Prostate gland (tissue), 2 donors: ENCODE data around the gene SIX2. TPM values are rescaled to one million over a fixed set of nuclear protein-coding genes. Genes with fewer than 3 reads are reported as not detected.

Source experiments
- DNase-seq: peaks from one replicate; pipeline ENCODE4 v3.0.0-alpha.2; 2019; ENCODE audit warnings: low spot score
- H3K27ac ChIP-seq, 2 donors: fragments of 200-600 bp; sonication (generic); 2 replicates each; pipeline ENCODE4 v1.5.1; 2017 to 2019
- H3K27me3 ChIP-seq: fragments of 200-600 bp; sonication (generic); replicated peaks from 2 replicates; pipeline ENCODE4 v1.5.1; 2019; ENCODE audit not compliant: insufficient read depth
- H3K36me3 ChIP-seq, 2 donors: fragments of 200-600 bp; sonication (generic); 1 replicate in 1 of 2; 2 replicates in 1 of 2; pipeline versions ENCODE4 v1.5.1 to v1.8.1; 2017 to 2019
- H3K4me1 ChIP-seq: fragments of 200-600 bp; sonication (generic); replicated peaks from 2 replicates; pipeline ENCODE4 v1.5.1; 2019
- H3K4me3 ChIP-seq, 2 donors: fragments of 200-600 bp; sonication (generic); 2 replicates each; pipeline ENCODE4 v1.5.1; 2017 to 2019
- H3K9me3 ChIP-seq: fragments of 200-600 bp; sonication (generic); 2 replicates; pipeline ENCODE4 v1.5.1; 2017
- CTCF ChIP-seq, 4 experiments: fragments of 200-600 bp in 2 of 4; fragments of 450-650 bp in 2 of 4; sonication (generic) in 2 of 4; IDR thresholded peaks; 1 replicate in 3 of 4; 2 replicates in 1 of 4; pipeline ENCODE4 v1.5.1; 2016 to 2019; ENCODE audit warnings: antibody characterized with exemption in 4 of 4, mild to moderate bottlenecking in 2 of 4, moderate library complexity in 2 of 4
- POLR2A ChIP-seq: fragments of 450-650 bp; IDR thresholded peaks from one replicate; pipeline ENCODE4 v1.6.1; 2016; ENCODE audit warnings: antibody characterized with exemption, mild to moderate bottlenecking
- POLR2AphosphoS5 ChIP-seq: sonication (generic); formaldehyde crosslinking; IDR thresholded peaks from one replicate; pipeline ENCODE4 v1.6.1; 2017; ENCODE audit warnings: antibody characterized with exemption
- WGBS: methylation state at CpG from one replicate; pipeline ENCODE4 v1.1.5; 2018; 5-methylcytosine and 5-hydroxymethylcytosine counted together
- intact Hi-C: fragments of 100-400 bp; cut with DNase I; formaldehyde crosslinking; loops from one replicate; pipeline ENCODE4 v1.14.2; 2022
- total RNA-seq, 2 donors: library from RNA; depleted of rRNA; stranded (reverse); fragments of >200 nt; gene quantifications; one replicate each; pipeline ENCODE4 v1.1.0, GENCODE V29; 2016

SIX2 gene
- total RNA-seq, 2 donors from 2014 or later: 1.8 to 5.1 TPM

DNA sequence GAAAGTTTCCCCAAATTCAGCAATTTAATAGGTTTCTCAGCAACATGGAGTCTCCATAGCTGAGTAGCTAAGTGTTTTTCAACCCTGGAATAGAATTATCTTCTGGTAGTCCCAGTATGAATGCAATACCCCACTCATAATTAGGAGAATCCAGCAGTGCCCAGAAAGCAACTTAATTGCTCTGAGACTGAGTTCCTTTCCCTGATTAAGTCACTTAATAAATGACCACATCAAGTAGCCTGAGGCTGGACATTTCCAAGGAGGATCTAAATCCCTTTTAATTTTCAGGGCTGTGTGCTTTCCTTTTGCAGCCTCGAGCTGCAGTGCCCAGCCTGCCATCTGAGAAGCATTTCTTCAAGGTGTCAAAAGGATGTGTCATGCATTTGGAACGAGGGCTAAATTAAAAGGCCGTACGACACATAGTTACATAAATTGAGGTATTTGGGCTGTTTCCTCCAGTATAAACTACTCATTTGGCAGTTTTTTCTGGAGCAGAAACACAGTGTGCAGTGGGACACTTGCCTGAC is 17.7 kb upstream of the SIX2 start:
- Histone ChIP-seq H3K4me3 (no peak overlapping the region), H3K4me1 (no peaks in the 10 kb centered on the region), H3K27me3 (no peaks in the 10 kb centered on the region), H3K36me3 (no peaks in the 10 kb centered on the region), H3K9me3 (no peaks in the 10 kb centered on the region), H3K27ac (no peak overlapping the region)
- no peak for DNase-seq
- TF ChIP-seq CTCF (IDR thresholded peaks at IDR 0.05): no peak
- TF ChIP-seq POLR2A: no peak
- TF ChIP-seq POLR2AphosphoS5: no peak
- intact Hi-C loops: no loop called here
- WGBS: 83% methylated on average over 4 of the region's 4 CpGs

- no peak for DNase-seq
- Histone ChIP-seq H3K4me1 (no peaks in the 10 kb centered on the region), H3K36me3 (no peaks in the 10 kb centered on the region), H3K9me3 (no peaks in the 10 kb centered on the region), H3K27me3 (no peaks in the 10 kb centered on the region), H3K27ac (no peak overlapping the region), H3K4me3 (no peak overlapping the region)
- TF ChIP-seq POLR2A (no peak), CTCF (IDR thresholded peaks at IDR 0.05) (peak in 1 of 4 experiments; percentile 28)
- 46% methylated on average over 7 of the region's 7 CpGs for WGBS
- intact Hi-C loops: no loop called here
These were observed 15.5 kb upstream of the SIX2 start for GRCh38 chr2:45024600-45025291.

DNA sequence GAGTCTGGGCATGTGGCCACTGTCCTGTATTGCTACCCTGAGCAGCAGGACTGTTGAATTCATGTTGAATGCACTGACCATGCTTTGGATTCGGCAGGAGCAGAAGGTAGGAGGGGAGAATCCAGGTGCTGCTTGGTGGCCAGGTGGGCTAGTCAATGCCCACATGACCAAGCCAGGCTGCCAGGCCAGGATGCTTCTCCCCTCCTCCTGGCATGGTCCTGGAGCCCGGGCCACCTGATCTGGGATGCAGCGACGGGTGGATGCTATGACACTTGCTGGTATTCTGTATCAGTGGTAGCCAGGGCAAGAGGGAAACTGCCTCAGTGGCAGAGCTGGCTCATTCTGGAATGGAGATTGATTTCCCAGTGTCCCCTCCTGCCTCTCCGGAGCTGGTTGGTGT is 14.8 kb upstream of the SIX2 start:
- TF ChIP-seq POLR2A (no peak), POLR2AphosphoS5 (no peak), CTCF (IDR thresholded peaks at IDR 0.05) (no peak)
- H3K27ac ChIP-seq: no peak overlapping the region
- no peaks in the 10 kb centered on the region for H3K9me3 ChIP-seq
- no peak for DNase-seq
- no peak overlapping the region for H3K4me3 ChIP-seq
- intact Hi-C loops: no loop called here
- no peaks in the 10 kb centered on the region for H3K36me3 ChIP-seq
- no peaks in the 10 kb centered on the region for H3K4me1 ChIP-seq
- 90% methylated on average over 5 of the region's 5 CpGs for WGBS
- H3K27me3 ChIP-seq: no peaks in the 10 kb centered on the region

DNA sequence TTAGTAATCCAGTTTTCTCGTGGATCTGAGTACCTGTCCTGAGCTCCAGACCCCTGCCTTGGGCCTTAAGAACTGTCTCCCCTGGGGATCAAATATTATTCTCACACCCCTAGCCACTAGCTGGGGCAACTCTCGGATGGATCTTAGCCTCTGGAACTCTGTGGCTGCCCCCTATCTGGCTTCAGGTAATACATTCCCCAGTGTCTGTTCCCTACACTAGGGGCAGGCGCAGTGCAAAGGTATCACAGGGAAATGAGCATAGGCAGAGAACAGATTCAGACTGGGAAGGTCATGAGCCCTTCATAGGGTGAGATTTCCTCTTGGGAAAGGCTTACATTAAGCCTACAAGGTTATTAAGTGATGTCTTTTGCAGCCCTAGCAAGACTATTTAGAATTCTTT is 11.2 kb upstream of the SIX2 start:
- TF ChIP-seq CTCF (IDR thresholded peaks at IDR 0.05): no peak
- TF ChIP-seq POLR2AphosphoS5: no peak
- TF ChIP-seq POLR2A: no peak
- Histone ChIP-seq H3K27me3 (no peaks in the 10 kb centered on the region), H3K36me3 (no peaks in the 10 kb centered on the region), H3K4me3 (no peak overlapping the region), H3K9me3 (no peaks in the 10 kb centered on the region), H3K27ac (no peak overlapping the region), H3K4me1 (no peaks in the 10 kb centered on the region)
- intact Hi-C loops: no loop called here
- no peak for DNase-seq
- WGBS: 96% methylated on average over 3 of the region's 3 CpGs

- Histone ChIP-seq H3K4me3 (no peak overlapping the region), H3K27ac (no peak overlapping the region), H3K36me3 (no peaks in the 10 kb centered on the region), H3K9me3 (no peaks in the 10 kb centered on the region), H3K27me3 (no peaks in the 10 kb centered on the region), H3K4me1 (peaks cover 8% of the 10 kb centered on the region)
- WGBS: 48% methylated on average over 1 of the region's 1 CpG
- intact Hi-C loops: loop anchor here (10.0 kb wide), 1 partner anchor 247 kb away; no protein-coding TSS in a partner anchor
- TF ChIP-seq POLR2A: no peak
- no peak for TF ChIP-seq CTCF (IDR thresholded peaks at IDR 0.05)
- no peak for TF ChIP-seq POLR2AphosphoS5
- DNase-seq: no peak
These were observed 8.8 kb upstream of the SIX2 start for GRCh38 chr2:45018023-45018422.
